HG03135 (cell line): ENCODE data around the gene GNAS-AS1.

ENCODE experiments used
- ATAC-seq: cut with Tn5 transposase; IDR thresholded peaks from one replicate; pipeline ENCODE4 v1.9.1; 2021; ENCODE audit warnings: mild to moderate bottlenecking, moderate library complexity; ENCODE audit not compliant: unreplicated experiment

GNAS-AS1 gene

DNA sequence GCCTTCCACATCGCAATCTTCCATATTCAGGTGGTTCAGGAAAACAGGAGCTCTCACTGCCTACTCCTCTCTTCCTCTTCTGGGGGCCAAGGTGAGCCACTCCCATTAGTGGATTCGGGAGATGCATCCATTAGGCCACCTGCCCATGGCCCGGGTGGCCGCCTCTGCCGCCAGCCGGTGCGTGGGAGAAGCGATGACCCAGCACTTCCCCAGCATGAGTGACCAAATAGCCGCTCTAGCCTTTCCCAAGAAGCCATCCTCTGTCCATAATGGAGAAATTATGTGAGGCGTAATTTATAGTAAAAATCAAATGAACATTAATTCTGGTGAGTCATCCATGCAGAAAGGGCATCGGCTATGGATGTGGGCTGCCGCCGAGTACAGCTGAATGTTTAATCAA is 39.4 kb downstream of the GNAS-AS1 start:
- no peak for ATAC-seq

DNA sequence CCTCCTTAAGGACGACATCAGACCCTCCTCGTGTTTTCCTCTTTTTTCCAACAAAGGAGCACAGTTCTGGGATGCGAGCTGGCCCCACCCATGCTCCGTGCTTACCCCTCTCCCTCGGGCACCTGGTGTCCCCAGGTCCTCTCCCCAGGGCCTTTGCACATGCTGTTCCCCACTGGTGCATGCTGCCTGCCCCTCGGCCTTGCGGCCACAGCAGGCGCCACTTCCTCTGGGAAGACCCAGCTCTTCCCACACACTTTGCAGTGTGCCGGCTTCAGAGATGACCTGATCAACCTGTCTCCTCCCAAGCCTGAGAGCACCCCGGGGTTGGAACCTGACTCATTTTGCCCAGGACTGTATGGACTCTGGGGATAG is 39.8 kb downstream of the GNAS-AS1 start:
- no peak for ATAC-seq

DNA sequence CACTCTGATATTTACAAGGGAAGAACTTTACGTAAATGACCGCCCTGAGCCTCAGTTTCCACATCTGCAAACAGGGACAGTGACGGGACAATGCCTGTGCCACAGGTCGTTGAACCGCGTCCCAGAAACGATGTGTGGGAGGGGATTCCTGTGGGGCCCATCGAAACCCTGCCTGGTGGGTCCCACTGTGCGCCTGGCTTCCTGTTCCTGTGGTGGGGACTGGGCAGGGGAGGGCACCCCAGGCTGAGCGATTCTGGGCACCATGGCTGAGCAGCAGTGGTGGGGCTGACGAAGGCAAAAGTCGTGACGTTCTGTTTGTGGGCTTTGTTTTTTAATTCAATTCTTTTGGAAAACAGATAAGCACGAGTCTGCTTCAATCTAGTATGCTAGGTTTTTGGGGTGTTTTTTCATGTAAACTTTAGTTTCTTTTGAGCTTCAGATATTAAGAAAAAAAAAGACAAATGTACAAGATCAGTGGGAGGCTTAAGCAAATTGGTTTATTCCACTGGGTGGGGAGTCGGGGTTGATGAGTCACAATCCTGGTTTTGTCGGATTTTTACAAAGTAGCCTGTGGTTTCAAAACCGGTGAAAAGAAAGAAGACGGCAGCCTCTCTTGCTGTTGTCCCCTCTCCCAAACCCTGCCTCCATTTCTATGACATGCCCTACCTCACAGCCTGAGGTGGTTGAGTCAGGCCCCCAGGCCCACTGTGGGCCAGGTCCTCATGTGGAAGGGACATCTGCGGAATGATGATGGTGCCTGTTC is 40.4 kb downstream of the GNAS-AS1 start:
- no peak for ATAC-seq

DNA sequence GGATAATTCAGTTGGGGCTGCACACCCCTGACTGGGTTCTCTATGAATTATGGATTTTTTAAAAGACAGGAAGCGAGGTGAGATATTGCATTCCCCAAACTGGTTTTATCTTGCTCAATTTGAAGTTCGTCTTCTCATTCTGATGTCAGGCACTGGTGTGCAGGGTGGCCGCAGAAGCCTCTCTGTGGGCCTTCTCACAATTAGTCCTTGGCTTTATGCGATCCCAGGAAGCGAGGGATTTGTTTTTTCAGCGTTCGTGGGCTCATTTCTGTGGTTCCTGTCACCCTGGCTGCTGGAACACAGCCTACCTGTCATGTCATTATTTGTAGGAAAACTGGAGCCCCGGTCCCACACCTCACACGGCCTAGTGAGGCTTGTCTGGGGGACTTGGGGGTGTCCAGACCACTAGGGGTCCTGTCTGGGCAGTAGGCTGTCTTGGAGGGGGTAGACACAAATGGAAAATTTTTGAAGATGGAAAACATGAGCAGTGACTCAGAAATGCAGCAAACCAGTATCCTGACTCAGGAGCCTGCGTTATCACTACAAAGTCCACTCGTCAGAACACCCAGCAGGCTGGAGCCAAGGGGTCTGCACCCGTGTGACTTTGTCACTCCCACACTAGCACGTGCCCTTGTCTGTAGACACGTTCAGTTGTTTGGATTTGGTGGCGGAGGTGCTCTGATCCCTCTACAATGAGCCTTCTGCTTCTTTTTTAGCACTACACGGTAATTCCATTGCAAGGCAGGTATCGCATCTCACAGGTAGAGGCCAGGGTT is 42.2 kb downstream of the GNAS-AS1 start:
- ATAC-seq: no peak

DNA sequence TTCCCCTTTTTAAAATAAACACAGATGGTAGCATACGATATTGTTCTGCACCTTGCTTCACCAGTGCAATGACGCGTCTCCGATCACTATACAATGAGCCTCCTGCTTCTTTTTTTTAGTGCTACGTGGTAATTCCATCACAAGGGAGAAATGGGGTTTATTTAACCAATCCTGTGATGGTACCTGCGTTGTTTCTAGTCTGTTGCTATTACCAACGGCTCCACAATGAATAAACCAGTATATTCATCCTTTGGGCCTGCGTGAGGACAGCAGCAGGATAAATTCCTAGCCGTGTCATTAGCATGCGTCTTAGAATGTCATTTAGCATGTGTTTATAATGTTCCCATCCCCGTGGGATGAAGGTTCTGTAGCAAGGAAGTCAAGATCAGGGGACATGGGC is 42.9 kb downstream of the GNAS-AS1 start:
- no peak for ATAC-seq

DNA sequence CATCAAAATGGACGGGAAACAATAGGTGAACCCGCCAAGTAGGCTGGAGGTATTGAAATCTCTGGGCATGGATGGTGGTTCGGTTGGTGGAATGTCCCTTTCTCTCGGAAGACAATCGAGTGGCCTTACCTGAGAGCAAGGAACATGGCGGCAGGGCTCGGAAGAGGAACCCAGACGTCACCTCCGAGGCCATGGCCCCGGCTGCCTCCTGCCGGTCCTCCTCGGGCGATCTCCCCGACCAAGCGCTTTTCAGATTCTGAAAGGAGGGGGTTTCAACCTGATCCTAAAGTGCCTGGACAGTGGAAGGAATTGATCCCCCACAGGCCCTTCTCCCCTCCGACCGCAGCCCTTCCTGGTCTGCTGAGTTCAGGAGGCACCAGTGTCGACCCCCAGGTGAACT is 47.2 kb downstream of the GNAS-AS1 start:
- ATAC-seq: no peak

DNA sequence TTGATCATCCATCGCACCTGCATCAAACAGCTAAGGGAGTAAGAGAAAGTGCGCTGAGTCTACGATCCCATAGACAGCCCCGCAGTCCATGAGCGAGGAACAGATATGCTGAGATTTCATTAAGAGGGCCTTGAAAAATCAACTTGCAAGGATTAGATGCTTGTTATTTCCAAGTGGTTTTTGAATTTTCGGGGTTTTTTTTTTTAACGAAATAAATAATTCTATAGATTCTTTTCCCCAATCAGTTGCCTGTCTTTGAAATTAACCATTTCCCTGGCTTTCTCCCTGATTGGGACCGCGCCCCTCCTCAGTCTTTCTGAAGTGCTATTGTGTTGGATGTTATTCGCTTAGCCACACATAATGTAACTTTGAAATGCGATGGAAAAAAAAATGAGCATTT is 48.6 kb downstream of the GNAS-AS1 start:
- ATAC-seq: no peak

DNA sequence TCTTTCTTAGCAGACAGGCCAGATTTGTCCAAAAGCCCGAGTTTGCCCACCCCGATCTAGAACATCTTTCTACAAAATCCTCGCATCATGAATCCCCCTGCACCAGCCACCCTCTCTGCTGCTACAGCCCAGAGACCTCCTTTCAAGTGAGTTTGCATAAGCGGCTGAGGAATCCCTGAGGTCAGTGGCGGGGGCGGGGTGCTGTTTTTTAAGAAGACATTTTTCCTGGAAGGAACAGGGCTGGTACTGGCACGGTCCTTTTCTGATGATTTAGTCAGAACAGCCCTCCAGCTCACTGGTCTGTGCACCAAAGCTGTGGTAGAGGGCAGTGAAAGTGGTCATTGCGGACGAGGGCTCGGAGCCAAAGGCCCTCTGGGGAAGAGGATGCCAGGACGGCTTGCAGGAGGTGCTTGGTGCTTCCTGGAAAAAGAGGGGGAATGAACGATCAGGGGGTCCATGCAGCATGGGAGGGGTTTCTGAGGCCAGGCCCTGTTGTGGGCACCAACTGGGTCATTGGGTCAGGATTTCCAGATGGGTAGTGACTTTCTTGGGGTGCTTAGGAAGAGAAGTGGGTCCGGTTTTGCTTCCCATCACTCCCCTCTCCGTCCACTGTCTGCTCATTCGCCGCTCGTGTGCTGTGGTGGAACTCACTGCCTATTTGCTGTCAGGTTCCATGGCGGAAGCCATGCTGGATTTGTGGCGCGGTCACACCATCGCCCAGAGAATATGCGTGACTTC is 50.4 kb downstream of the GNAS-AS1 start:
- ATAC-seq: no peak

DNA sequence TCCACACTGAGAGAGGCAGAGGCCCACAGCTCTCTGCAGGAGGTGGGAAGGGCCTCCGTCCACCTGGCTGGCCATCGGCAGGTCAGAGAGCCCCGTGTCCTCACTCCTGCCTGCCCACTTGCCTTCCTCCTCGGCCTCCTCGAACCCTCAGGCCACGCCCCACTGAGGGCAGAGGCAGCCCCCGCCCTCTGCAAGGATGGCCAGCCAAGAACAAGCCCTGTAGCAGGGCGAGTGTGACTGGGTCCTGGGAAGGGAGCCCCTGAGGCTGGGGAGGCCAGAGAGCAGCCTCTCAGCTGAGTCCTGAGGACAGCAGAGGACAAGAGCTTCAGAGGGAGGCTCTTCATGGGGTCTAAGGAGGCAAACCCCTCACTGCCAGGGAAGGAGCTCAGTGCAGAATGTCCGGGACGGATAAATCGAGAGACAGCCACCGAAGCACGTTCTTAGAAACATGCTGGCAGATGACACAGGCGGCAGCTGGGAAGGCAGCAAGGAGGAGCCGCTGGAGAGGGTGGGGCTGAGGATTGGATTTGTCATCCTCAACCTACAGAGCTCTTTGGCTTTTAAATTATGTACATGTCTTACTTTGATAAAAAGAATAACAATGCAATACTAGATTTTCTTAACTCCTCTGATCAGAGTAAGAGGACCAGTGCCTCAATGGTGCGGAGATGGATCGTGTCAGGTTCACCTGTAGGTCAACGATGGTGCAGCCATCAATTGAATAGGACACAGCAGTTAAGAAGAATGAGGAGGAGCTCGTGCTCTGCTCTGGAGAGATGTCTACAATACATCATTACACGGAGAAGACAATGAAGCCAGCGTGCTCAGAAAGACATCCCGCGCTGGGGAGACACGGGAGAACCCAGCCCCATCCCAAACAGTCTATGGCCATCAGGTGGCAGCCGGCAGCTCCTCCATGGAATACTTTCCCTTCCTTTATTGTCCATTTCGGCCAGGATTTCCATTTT is 53.0 kb downstream of the GNAS-AS1 start:
- no peak for ATAC-seq

DNA sequence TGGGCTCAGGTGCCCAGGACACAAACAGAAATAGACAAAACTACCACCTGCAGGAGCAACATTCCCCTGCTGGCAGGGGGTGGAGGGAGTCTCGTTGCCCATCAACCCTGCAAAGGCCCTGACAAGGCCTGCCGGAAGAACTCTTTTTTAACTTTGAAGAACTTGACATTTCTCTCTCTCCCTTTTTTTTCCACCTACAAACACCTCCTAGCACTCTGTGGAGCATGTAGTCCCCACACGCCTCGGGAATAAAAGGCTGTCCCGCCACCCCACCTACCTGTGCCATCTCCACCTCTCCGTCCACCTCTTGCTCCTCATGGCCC is 54.8 kb downstream of the GNAS-AS1 start:
- no peak for ATAC-seq

DNA sequence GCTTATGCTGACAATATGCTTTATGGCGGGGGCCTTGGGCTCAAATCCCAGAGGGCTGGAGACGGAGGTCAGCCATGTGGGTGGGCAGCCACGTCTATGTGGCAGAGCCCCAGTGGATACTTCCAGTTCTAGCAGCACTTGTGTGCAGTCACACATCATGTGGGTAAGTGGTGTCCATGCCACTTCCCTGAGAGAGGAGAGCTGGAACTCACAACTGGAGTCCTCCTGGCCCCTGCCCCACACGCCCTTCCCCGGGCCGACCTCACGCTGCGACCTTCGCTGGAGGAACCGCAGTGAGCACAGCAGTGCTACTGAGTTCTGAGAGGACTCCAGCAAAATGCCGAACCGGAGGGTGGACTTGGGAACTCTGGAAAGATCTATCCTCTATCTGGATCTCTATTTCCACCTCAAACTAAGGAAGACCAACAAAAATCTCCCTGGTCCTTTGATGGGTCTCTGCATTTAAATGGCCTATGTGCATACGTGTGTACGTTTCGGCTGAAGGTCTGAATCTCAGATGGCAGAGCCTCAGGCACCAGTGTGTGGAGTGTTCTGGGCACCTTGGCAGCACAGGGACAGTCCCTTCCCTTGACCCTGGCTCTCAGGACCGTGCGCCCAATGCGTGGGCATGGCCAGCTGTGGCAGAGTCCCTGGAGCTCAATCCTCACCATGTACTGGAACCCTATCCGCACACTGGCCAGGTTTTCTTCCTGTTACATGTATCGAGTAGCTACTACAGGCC is 55.4 kb downstream of the GNAS-AS1 start:
- no peak for ATAC-seq

DNA sequence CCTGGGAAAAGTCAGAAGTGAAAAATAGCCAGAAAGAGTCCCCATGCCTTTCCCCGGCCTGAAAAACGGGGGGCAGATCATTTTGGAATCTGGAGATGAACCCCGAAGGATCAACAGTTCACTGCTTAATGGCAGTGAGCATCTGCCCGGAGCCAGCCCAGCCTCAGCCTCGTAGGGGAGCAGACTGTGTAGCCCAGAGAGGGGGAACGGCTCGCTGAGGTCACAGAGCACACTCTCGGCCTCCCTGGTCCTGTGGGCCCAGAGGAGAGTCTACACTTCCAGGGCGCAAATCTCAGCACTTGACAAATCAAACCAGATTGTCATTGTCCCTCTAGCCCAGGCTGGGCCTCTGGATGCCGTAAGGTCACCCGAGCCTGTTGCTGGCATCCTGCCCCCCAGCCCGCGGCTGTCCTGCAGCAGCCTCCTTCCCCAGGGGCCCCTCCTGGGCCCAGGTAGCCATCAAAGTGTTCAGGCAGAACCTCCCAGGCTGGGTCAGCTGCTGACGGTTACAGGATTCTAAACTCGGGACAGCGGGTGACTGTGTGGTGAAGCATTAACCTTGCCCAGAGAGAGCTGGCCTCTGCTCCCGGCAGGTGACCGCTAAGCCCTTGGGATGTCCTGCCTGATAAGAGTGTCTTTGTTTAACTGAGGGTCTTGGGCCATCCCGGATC is 56.1 kb downstream of the GNAS-AS1 start:
- no peak for ATAC-seq

DNA sequence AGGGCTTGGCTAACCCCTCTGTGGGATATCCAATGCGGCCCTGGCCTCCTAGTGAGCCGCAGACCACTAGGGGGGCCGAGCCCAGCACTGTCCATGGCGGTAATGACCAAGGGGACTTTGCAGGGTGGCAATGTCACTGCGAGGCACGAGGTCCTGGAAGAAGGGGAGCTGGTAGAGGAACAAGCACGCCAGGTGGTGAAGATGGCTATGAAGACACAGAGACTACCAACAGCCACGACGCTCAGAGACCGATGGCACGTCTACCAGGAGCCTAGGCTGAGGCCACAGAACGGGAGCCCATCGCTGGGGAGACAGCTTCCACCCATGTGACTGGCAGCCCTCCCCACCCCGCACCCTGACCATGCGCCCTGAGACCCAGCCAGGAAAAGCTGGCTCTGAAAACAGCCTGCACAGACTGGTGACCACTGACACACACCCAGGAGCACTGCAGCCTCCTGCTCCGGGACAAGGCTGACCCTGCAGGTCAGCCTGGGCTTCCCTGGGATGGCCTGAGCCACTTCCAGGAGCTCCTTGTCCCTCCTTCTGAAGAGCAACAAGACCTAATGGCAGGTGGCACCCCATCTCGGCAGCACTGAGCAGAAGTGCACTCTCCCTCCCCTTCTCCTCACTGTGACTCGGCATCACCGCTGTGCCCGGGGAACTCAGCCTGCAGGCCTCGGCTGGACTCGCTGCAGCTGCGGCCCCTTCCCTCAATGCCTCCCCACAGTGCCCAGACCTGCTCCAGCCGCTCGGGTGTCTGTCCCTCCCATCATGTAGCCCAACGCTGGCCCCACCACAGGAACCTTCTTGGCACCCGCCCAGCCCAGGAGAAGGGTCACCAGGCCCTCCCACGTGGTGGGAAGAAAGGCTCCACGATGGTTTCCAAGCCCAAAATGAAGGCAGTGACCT is 56.9 kb downstream of the GNAS-AS1 start:
- no peak for ATAC-seq

DNA sequence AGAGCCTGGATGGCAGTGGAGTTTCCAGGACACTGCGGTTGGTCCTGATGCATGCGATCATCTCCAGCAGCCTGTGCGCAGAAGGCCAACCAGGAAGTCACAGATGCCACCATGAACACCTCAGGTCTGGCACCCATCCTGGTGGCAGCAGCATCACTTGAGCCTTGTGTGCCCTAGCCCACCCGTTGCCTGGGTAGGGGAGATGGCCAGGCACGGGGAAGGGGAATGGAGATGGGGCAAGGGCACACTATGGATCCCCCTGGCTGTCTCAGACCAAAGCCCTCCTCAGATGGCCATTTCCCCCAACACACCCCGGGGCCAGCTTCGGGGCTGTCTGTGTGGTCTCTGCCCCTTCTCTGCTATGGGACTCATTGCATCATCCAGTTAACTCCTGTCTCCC is 58.3 kb downstream of the GNAS-AS1 start:
- no peak for ATAC-seq

DNA sequence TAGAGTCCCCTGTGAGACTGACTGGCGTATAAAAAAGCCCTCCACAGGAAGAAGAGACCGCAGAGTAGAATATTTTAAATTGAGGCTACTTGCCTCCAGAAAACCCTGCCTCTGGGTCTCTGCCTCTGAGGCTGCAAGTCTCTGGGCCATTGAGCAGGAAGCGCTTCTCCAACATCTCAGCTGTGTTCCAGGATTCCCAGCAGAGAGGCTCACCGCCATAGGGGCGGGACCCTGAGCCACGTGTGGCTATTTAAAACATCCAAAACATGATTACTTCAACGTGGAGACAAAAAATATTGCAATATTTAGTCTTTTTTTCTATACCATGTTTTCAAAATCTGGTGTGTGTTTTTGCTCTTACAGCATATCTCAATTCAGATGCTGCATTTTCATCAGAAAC is 59.4 kb downstream of the GNAS-AS1 start:
- no peak for ATAC-seq

DNA sequence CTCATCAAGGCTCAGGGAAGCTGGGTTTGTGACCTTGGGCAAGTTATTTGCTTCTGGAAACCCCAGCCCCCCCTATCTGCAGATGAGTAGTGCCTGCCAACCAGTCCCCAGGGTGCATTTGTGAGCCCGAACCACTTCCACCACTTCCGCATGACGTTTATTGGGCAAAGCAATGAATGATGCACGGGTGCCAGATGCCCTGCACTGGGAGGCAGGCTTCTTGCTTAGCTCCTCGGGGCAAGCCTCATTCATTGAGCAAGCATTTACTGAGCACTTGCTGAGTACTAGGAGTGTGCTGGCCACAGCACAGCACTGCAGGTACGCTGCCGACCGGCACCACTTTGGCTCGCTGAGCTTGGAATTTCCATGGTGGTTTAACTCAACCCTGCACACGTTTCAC is 60.2 kb downstream of the GNAS-AS1 start:
- no peak for ATAC-seq

DNA sequence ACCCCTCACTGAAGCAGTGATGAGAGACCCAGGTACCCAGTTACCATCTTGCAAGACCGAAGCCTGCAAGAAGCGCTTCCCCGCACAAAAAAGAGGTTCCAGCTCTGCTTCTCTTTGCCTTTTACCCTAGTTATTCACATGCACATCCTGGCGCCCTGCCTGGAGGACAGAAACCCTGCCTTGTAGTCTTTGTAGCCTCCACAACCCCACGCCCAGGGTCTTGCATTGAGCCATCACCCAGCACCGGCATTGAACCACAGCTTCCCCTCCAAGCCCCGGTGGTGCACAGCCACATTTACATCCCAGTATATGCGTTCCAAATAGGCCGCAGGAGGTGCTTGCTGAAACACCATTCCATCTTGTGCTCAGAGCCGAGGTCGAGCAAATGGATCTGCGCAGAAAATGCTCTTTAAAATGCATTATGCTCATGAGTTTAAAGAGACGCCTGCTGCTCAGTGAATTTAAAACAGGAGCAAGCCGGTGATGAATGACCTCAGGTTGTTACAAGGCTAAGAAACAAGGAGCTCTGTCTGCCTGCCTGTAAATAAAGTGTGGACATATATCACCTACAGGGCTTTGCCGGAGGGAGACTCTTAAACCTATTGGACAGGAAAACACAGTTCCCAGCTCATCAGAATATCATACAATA is 61.7 kb downstream of the GNAS-AS1 start:
- ATAC-seq: no peak
